Progenitor cell of endocrine pancreas (in vitro differentiated cells): ENCODE measurements around the gene HPS5. TPM values are rescaled to one million over a fixed set of nuclear protein-coding genes. Genes with fewer than 3 reads are reported as not detected.
A peak's percentile ranks its signal among the peaks of the same experiment; 100 is the strongest.

Experiments used
- DNase-seq: peaks from one replicate; pipeline ENCODE4 v3.0.0; 2021; ENCODE audit warnings: low spot score; ENCODE audit not compliant: unreplicated experiment
- H3K27ac Mint-ChIP-seq: 2 replicates; pipeline ENCODE4 v1.8.0; 2021; ENCODE audit warnings: mild to moderate bottlenecking, moderate library complexity, mixed read lengths
- H3K27me3 Mint-ChIP-seq: 2 replicates; pipeline ENCODE4 v1.8.0; 2021; ENCODE audit warnings: mixed read lengths
- H3K36me3 Mint-ChIP-seq: 2 replicates; pipeline ENCODE4 v1.8.0; 2022; ENCODE audit warnings: mixed read lengths; ENCODE audit not compliant: insufficient read depth
- H3K4me1 Mint-ChIP-seq: 2 replicates; pipeline ENCODE4 v1.8.0; 2021; ENCODE audit warnings: low read depth, mixed read lengths
- H3K4me3 Mint-ChIP-seq: 2 replicates; pipeline ENCODE4 v1.8.0; 2021; ENCODE audit warnings: low read depth, mild to moderate bottlenecking, moderate library complexity, mixed read lengths
- H3K9me3 Mint-ChIP-seq: 2 replicates; pipeline ENCODE4 v1.8.0; 2021; ENCODE audit warnings: low read depth, mixed read lengths
- CTCF ChIP-seq: fragments of 200-600 bp; sonication (generic); IDR thresholded peaks from one replicate; pipeline ENCODE4 v1.5.0; 2021; ENCODE audit warnings: antibody characterized with exemption, mild to moderate bottlenecking; ENCODE audit not compliant: unreplicated experiment
- total RNA-seq: library from RNA; stranded (reverse); gene quantifications from 2 replicates; pipeline ENCODE4 v1.2.1, GENCODE V29; 2021

HPS5 gene
- total RNA-seq, 1 donor from 2014 or later, result 17.6 TPM

- no peak overlapping the region for H3K4me3 Mint-ChIP-seq
- H3K4me1 Mint-ChIP-seq, result no peaks in the 10 kb centered on the region
- peaks cover 3% of the 10 kb centered on the region for H3K9me3 Mint-ChIP-seq
- H3K36me3 Mint-ChIP-seq, result no peaks in the 10 kb centered on the region
- H3K27ac Mint-ChIP-seq, result no peak overlapping the region
- DNase-seq, result no peak
- H3K27me3 Mint-ChIP-seq, result peaks cover 13% of the 10 kb centered on the region
- TF ChIP-seq CTCF, result no peak
These were observed 76.5 kb downstream of the HPS5 start for GRCh38 chr11:18245396-18245795.

- Mint-ChIP-seq H3K27ac (no peak overlapping the region), H3K9me3 (peaks cover 3% of the 10 kb centered on the region), H3K4me1 (no peaks in the 10 kb centered on the region), H3K36me3 (no peaks in the 10 kb centered on the region), H3K4me3 (no peak overlapping the region), H3K27me3 (peaks cover 15% of the 10 kb centered on the region)
- DNase-seq, result no peak
- TF ChIP-seq CTCF, result peak; percentile 62
These were observed 78.1 kb downstream of the HPS5 start for GRCh38 chr11:18243783-18244362.

- no peaks in the 10 kb centered on the region for H3K36me3 Mint-ChIP-seq
- no peak for DNase-seq
- H3K27ac Mint-ChIP-seq, result no peak overlapping the region
- no peak for TF ChIP-seq CTCF
- H3K9me3 Mint-ChIP-seq, result peaks cover 3% of the 10 kb centered on the region
- no peak overlapping the region for H3K4me3 Mint-ChIP-seq
- H3K27me3 Mint-ChIP-seq, result peaks cover 14% of the 10 kb centered on the region
- no peaks in the 10 kb centered on the region for H3K4me1 Mint-ChIP-seq
These were observed 82.3 kb downstream of the HPS5 start for GRCh38 chr11:18239655-18240054.

- Mint-ChIP-seq H3K4me3 (no peak within 1 kb of the TSS), H3K4me1 (no peaks in the 10 kb centered on the region), H3K27ac (no peak within 1 kb of the TSS), H3K9me3 (peaks cover 3% of the 10 kb centered on the region), H3K36me3 (no peaks in the 10 kb centered on the region), H3K27me3 (peaks cover 14% of the 10 kb centered on the region)
- DNase-seq, result no peak
- TF ChIP-seq CTCF, result no peak
These were observed 85.1 kb downstream of the HPS5 start, which contains the start of gene SAA4 for GRCh38 chr11:18236664-18237356. SAA4 (minus strand) TSS chr11:18236802; CDS start chr11:18235926, 876 bp downstream.

GRCh38 chr11:18235394-18236334 lies 86.3 kb downstream of the HPS5 start:
- DNase-seq, result no peak

More at GRCh38 chr11:18235394-18236334, 86.3 kb downstream of the HPS5 start:
- H3K4me1 Mint-ChIP-seq, result no peaks in the 10 kb centered on the region
- H3K36me3 Mint-ChIP-seq, result no peaks in the 10 kb centered on the region
- peaks cover under 1% of the 10 kb centered on the region for H3K9me3 Mint-ChIP-seq
- no peak for TF ChIP-seq CTCF
- no peak overlapping the region for H3K27ac Mint-ChIP-seq
- no peak overlapping the region for H3K4me3 Mint-ChIP-seq
- H3K27me3 Mint-ChIP-seq, result peaks cover 11% of the 10 kb centered on the region
